HEK293 (cell line): Measurements from ENCODE around the gene SLC17A9.

Experiments
- CTCF ChIA-PET: fragments of 350-600 bp; formaldehyde crosslinking; extraction: SDS; loops from one replicate; lab custom pipeline; 2021; ENCODE audit warnings: antibody characterized with exemption; lab: Yijun Ruan, JAX
- POLR2A ChIA-PET: fragments of 300-600 bp; formaldehyde crosslinking; extraction: SDS; loops from one replicate; lab custom pipeline; 2020; ENCODE audit warnings: antibody characterized with exemption, inconsistent platforms; lab: Yijun Ruan, JAX
- H3K27ac ChIP-seq: fragments of 200-500 bp; sonication (Bioruptor generic); 2 replicates; pipeline ENCODE4 v1.5.1; 2014; ENCODE audit warnings: low read depth, low read length, control low read depth, inconsistent platforms; ENCODE audit errors: extremely low read depth
- H3K36me3 ChIP-seq, 2 experiments: fragments of 200-500 bp in 1 of 2; sonication (Bioruptor generic) in 1 of 2; 1 replicate in 1 of 2; 2 replicates in 1 of 2; pipeline ENCODE4 v1.5.1; 2014 to 2017; ENCODE audit warnings: inconsistent platforms in 2 of 2, low read length in 2 of 2; ENCODE audit not compliant: control insufficient read depth in 2 of 2, insufficient read depth in 1 of 2
- H3K4me1 ChIP-seq: fragments of 200-500 bp; sonication (Bioruptor generic); 2 replicates; pipeline ENCODE4 v1.5.1; 2014; ENCODE audit warnings: mild to moderate bottlenecking, low read length, inconsistent platforms; ENCODE audit not compliant: control insufficient read depth, insufficient read depth
- H3K4me3 ChIP-seq: 2 replicates; pipeline ENCODE4 v1.5.1; 2011; ENCODE audit warnings: low read depth, mild to moderate bottlenecking, control low read depth, low read length, moderate library complexity
- H3K9me3 ChIP-seq: fragments of 200-500 bp; sonication (Bioruptor generic); 2 replicates; pipeline ENCODE4 v1.5.1; 2014; ENCODE audit warnings: low read depth, low read length, inconsistent platforms; ENCODE audit not compliant: control insufficient read depth, insufficient read depth
- BCL11B ChIP-seq: fragments of 450-650 bp; formaldehyde crosslinking; IDR thresholded peaks from 2 replicates; pipeline ENCODE4 v1.5.1; 2016; ENCODE audit warnings: low read depth, missing biosample characterization, missing genetic modification characterization
- GFI1B ChIP-seq: fragments of 450-650 bp; formaldehyde crosslinking; IDR thresholded peaks from 2 replicates; pipeline ENCODE4 v1.5.1; 2016; ENCODE audit warnings: missing biosample characterization, missing genetic modification characterization
- SALL2 ChIP-seq: fragments of 450-650 bp; formaldehyde crosslinking; IDR thresholded peaks from 2 replicates; pipeline ENCODE4 v1.5.0; 2017; ENCODE audit warnings: missing biosample characterization, mild to moderate bottlenecking, missing genetic modification characterization, borderline replicate concordance
- SCRT1 ChIP-seq: fragments of 450-650 bp; formaldehyde crosslinking; IDR thresholded peaks from 2 replicates; pipeline ENCODE4 v1.5.1; 2016; ENCODE audit warnings: missing biosample characterization, missing genetic modification characterization, borderline replicate concordance
- ZBTB17 ChIP-seq: fragments of 450-650 bp; formaldehyde crosslinking; IDR thresholded peaks from 2 replicates; pipeline ENCODE4 v1.5.1; 2016; ENCODE audit warnings: missing biosample characterization, missing genetic modification characterization
- ZBTB21 ChIP-seq: fragments of 450-650 bp; formaldehyde crosslinking; IDR thresholded peaks from 2 replicates; pipeline ENCODE4 v1.5.1; 2017; ENCODE audit warnings: missing biosample characterization, missing genetic modification characterization
- ZEB2 ChIP-seq: fragments of 450-650 bp; formaldehyde crosslinking; IDR thresholded peaks from 2 replicates; pipeline ENCODE4 v1.5.1; 2016; ENCODE audit warnings: missing biosample characterization, missing genetic modification characterization
- ZIC2 ChIP-seq: fragments of 450-650 bp; formaldehyde crosslinking; IDR thresholded peaks from 2 replicates; pipeline ENCODE4 v1.5.1; 2016; ENCODE audit warnings: missing biosample characterization, missing genetic modification characterization
- ZNF214 ChIP-seq: fragments of 450-650 bp; formaldehyde crosslinking; IDR thresholded peaks from 2 replicates; pipeline ENCODE4 v1.5.1; 2017; ENCODE audit warnings: missing biosample characterization, mild to moderate bottlenecking, missing genetic modification characterization, borderline replicate concordance
- ZNF280D ChIP-seq: fragments of 450-650 bp; formaldehyde crosslinking; IDR thresholded peaks from 2 replicates; pipeline ENCODE4 v1.5.1; 2016; ENCODE audit warnings: missing biosample characterization, missing genetic modification characterization
- ZNF518A ChIP-seq: fragments of 450-650 bp; formaldehyde crosslinking; conservative IDR thresholded peaks from 2 replicates; pipeline ENCODE4 v1.5.1; 2016; ENCODE audit warnings: low read depth, missing biosample characterization, missing genetic modification characterization
- ZNF658 ChIP-seq: fragments of 450-650 bp; formaldehyde crosslinking; IDR thresholded peaks from 2 replicates; pipeline ENCODE4; 2016; ENCODE audit warnings: missing biosample characterization, missing genetic modification characterization
- ZNF707 ChIP-seq: fragments of 450-650 bp; formaldehyde crosslinking; IDR thresholded peaks from 2 replicates; pipeline ENCODE4 v1.5.1; 2016; ENCODE audit warnings: missing biosample characterization, missing genetic modification characterization
- ZNF777 ChIP-seq: fragments of 450-650 bp; formaldehyde crosslinking; IDR thresholded peaks from 2 replicates; pipeline ENCODE4 v1.5.1; 2017; ENCODE audit warnings: missing biosample characterization, missing genetic modification characterization, borderline replicate concordance
- ZXDB ChIP-seq: fragments of 450-650 bp; formaldehyde crosslinking; IDR thresholded peaks from 2 replicates; pipeline ENCODE4 v1.5.1; 2016; ENCODE audit warnings: missing biosample characterization, missing genetic modification characterization
- TF ChIP-seq, protein P1 (sequence below): fragments of 450-650 bp; formaldehyde crosslinking; IDR thresholded peaks from 2 replicates; pipeline ENCODE4 v1.5.1; 2016; ENCODE audit warnings: missing biosample characterization, missing genetic modification characterization, low read depth

SLC17A9 gene

DNA sequence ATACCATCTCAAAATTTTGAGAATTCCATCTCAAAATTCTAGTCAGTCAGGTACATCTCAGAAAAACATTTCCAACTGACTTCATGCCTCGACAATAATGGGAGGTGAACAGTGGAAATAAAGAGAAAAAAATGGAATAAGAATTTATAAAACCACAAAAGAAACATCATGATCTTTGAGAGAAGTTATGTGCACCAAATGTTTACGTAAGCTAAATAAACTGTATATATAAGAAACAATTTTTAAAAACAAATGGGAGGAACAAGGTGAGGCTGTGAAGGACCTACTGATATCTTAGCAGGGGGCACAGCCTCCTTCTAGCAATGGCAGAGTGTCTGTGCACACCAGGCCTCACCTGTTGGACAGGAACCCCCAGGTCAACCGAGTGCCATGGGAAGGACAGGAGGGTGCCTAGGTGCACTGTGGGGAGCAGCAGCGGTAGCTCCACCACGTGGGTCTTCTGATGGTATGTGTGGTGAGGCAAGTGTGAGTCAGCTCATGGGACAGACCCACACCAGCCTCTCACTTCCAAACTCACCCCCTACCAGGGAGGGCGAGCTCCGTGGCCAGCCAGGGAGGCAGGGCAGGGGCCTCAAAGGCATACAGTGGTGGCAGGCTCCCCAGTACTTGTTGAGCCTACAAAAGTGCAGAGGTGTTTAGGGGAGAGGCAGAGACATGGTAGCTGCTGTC, 49.4 kb upstream of the SLC17A9 start (continued):
- TF ChIP-seq ZNF280D (tag by site-specific recombination), result no peak
- TF ChIP-seq ZBTB21 (tag by site-specific recombination), result no peak
- TF ChIP-seq ZEB2 (tag by site-specific recombination), result 0 out of 2 replicates have a peak, but pooled peaks have one; percentile 22
- peak; percentile 92 for TF ChIP-seq ZIC2 (tag by site-specific recombination)
- TF ChIP-seq ZNF518A (tag by site-specific recombination), result no peak
- TF ChIP-seq ZNF214, result no peak
- TF ChIP-seq SCRT1, result peak; percentile 14; the same call in 1 of the 2 replicates
- TF ChIP-seq, protein P1, sequence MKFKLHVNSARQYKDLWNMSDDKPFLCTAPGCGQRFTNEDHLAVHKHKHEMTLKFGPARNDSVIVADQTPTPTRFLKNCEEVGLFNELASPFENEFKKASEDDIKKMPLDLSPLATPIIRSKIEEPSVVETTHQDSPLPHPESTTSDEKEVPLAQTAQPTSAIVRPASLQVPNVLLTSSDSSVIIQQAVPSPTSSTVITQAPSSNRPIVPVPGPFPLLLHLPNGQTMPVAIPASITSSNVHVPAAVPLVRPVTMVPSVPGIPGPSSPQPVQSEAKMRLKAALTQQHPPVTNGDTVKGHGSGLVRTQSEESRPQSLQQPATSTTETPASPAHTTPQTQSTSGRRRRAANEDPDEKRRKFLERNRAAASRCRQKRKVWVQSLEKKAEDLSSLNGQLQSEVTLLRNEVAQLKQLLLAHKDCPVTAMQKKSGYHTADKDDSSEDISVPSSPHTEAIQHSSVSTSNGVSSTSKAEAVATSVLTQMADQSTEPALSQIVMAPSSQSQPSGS (tag by site-specific recombination), result no peak
- no peak for TF ChIP-seq BCL11B (tag by site-specific recombination)
- no peak for TF ChIP-seq ZNF707 (tag by site-specific recombination)
- TF ChIP-seq SALL2 (tag by site-specific recombination), result no peak
- no peak for TF ChIP-seq ZNF658 (tag by site-specific recombination)

DNA sequence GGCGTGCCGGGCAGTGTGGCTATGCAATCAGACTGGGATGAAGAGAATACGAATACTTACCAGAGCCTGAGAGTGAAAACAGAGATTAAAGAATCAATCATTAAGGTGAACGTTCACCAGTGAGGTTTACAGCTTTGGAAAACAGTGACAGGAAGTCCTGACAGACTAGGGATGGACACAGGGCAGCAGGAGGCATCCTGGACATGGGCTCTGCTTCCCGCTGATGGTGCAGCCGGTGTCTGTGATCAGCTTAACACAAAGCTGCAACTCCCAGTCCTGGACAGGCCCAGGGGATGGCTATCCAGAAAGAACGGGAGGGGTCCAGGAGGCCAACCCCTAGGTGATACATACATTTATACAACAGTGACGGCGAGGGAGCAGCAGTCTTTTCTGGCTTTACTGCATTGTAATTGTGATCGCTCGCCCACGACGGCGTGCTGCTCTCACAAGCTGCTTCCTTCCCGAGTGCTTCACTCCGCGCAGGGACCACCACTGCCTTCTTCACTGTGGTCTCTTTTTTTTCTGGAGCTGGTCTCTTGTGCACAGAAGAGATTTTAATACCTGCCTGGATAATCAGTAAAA, 46.9 kb upstream of the SLC17A9 start:
- POLR2A ChIA-PET, result no interaction called here
- no peaks in the 10 kb centered on the region; the same call in 1 of the 2 replicates for H3K4me1 ChIP-seq
- no peak for TF ChIP-seq ZBTB17 (tag by site-specific recombination)
- no peak for TF ChIP-seq ZNF777 (tag by site-specific recombination)
- TF ChIP-seq GFI1B (tag by site-specific recombination), result no peak
- no peak for TF ChIP-seq ZXDB (tag by site-specific recombination)
- H3K36me3 ChIP-seq, result peaks cover 31 to 97% of the 10 kb centered on the region in 2 experiments
- no peaks in the 10 kb centered on the region for H3K9me3 ChIP-seq
- H3K27ac ChIP-seq, result no peak overlapping the region
- H3K4me3 ChIP-seq, result no peak overlapping the region
- CTCF ChIA-PET, result interaction anchor here (0.6 kb wide), 1 partner anchor 12 kb away, joined by 3 read pairs; no protein-coding TSS in a partner anchor
